Adrenal gland (tissue), 5 donors: Measurements from ENCODE around the gene NLRC5.

Experiments
- POLR2A ChIP-seq, 2 donors: fragments of 450-650 bp; IDR thresholded peaks; one replicate each; pipeline ENCODE4 v1.6.1; 2017; ENCODE audit warnings: antibody characterized with exemption in 2 of 2, mild to moderate bottlenecking in 2 of 2, moderate library complexity in 1 of 2
- TF ChIP-seq, protein P1 (sequence below), 6 experiments: fragments of 450-650 bp in 4 of 6; fragments of 200-600 bp in 2 of 6; sonication (generic) in 1 of 6; IDR thresholded peaks; 1 replicate in 5 of 6; 2 replicates in 1 of 6; pipeline versions ENCODE4 v1.5.1 to v1.8.0; 2016 to 2021; ENCODE audit warnings: antibody characterized with exemption in 6 of 6, mild to moderate bottlenecking in 2 of 6, moderate library complexity in 1 of 6
- donor health status: DM: no; HTN: no; CAD: no.

- TF ChIP-seq, protein P1, sequence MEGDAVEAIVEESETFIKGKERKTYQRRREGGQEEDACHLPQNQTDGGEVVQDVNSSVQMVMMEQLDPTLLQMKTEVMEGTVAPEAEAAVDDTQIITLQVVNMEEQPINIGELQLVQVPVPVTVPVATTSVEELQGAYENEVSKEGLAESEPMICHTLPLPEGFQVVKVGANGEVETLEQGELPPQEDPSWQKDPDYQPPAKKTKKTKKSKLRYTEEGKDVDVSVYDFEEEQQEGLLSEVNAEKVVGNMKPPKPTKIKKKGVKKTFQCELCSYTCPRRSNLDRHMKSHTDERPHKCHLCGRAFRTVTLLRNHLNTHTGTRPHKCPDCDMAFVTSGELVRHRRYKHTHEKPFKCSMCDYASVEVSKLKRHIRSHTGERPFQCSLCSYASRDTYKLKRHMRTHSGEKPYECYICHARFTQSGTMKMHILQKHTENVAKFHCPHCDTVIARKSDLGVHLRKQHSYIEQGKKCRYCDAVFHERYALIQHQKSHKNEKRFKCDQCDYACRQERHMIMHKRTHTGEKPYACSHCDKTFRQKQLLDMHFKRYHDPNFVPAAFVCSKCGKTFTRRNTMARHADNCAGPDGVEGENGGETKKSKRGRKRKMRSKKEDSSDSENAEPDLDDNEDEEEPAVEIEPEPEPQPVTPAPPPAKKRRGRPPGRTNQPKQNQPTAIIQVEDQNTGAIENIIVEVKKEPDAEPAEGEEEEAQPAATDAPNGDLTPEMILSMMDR (IDR thresholded peaks at IDR 0.05): no peak
- no peak for TF ChIP-seq POLR2A (IDR thresholded peaks at IDR 0.05)
These were observed 27.5 kb upstream of the NLRC5 start, which contains the start of gene CETP for GRCh38 chr16:56961851-56962281.
